ENCODE data around the gene AFTPH. TPM values are rescaled to one million over a fixed set of nuclear protein-coding genes. Genes with fewer than 3 reads are reported as not detected.

Gene AFTPH
- total and polyA plus RNA-seq, 3 donors from 2014 or later: 38.7 to 56.1 (median 43.9) TPM

GRCh38 chr2:64534363-64534762 is 10.2 kb downstream of the AFTPH start:
- Histone ChIP-seq H3K9me3 (no peaks in the 10 kb centered on the region), H3K27ac (no peak overlapping the region), H3K4me1 (no peaks in the 10 kb centered on the region), H3K36me3 (ENCODE audit: low read depth, missing control alignments) (no peaks in the 10 kb centered on the region), H3K27me3 (no peaks in the 10 kb centered on the region), H3K4me3 (no peak overlapping the region)
- intact Hi-C loops (cut with DNase I; ENCODE audit: low total_unique reads): no loop called here
- no peak for DNase-seq
- TF ChIP-seq CTCF (IDR thresholded peaks at IDR 0.05) (no peak), POLR2A (IDR thresholded peaks at IDR 0.05) (no peak)
- 78 to 84% methylated on average over 3 of the region's 3 CpGs for WGBS, 2 donors

DNA sequence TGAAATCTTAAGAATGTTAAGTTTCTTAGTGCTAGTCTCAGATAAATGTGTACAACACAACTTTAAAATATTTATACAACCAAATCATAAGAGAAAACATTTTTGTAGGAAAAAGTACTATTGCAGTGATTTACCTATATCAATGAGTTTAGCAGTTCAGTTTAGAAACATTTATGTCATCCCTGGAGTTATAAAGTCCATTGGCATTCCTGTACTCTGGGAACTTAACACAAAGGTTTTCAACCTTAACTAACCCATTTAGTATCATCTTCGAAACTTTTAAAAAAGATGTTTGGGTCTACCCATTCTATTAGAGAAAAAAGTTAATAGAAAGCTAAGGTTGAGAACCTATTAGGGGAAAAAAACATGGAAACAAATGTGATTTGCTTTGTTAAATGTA is 10.9 kb downstream of the AFTPH start:
- 89 to 96% methylated on average over 1 of the region's 1 CpG for WGBS, 2 donors

GRCh38 chr2:64537991-64538390 is 13.9 kb downstream of the AFTPH start:
- Histone ChIP-seq H3K27ac (no peak overlapping the region), H3K36me3 (ENCODE audit: low read depth, missing control alignments) (no peaks in the 10 kb centered on the region), H3K9me3 (no peaks in the 10 kb centered on the region), H3K4me1 (no peaks in the 10 kb centered on the region), H3K27me3 (no peaks in the 10 kb centered on the region), H3K4me3 (no peak overlapping the region)
- intact Hi-C loops (cut with DNase I; ENCODE audit: low total_unique reads): no loop called here
- DNase-seq: no peak
- WGBS, 2 donors: 93 to 95% methylated on average over 2 of the region's 2 CpGs
- TF ChIP-seq CTCF (IDR thresholded peaks at IDR 0.05) (no peak), POLR2A (IDR thresholded peaks at IDR 0.05) (no peak)

More for the DNA sequence above, 10.9 kb downstream of the AFTPH start:
- no peaks in the 10 kb centered on the region for H3K36me3 ChIP-seq (ENCODE audit: low read depth, missing control alignments)
- TF ChIP-seq CTCF (IDR thresholded peaks at IDR 0.05): no peak
- TF ChIP-seq POLR2A (IDR thresholded peaks at IDR 0.05): no peak
- no peak for DNase-seq
- no peaks in the 10 kb centered on the region for H3K9me3 ChIP-seq
- intact Hi-C loops (cut with DNase I; ENCODE audit: low total_unique reads): no loop called here
- H3K27ac ChIP-seq: no peak overlapping the region
- H3K4me3 ChIP-seq: no peak overlapping the region
- H3K27me3 ChIP-seq: no peaks in the 10 kb centered on the region
- no peaks in the 10 kb centered on the region for H3K4me1 ChIP-seq

DNA sequence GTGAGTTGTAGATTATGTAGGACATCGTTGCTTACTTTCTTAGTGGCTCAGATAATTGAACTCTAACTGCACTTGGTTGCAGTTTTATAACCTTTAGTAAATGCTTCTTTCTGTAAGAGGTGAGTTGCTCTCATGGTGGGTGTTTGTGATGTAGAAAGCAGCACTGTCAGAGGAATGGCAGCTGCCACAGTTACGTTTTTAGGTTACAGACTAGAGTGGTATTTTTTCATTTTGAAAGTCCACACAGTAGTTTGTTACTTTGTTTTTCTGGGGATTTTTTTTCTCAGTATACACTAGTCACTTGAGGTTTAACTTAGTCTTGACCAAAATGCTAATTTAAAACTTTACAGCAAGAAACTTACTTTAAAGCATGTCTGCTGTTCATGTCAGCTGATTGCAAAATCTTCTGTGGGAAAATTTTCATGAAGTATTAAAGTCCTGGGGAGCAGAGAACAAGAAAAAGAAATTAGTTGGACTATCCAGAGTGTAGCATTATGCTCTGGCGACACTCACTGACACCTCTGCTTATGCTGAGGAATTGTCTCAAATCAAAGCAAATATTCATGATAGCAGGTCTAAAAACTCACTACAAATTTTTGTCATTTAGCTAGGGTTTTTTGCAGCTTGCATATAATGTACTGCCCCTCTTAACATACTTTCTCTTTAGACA is 14.8 kb downstream of the AFTPH start:
- Histone ChIP-seq H3K4me3 (no peak overlapping the region), H3K9me3 (no peaks in the 10 kb centered on the region), H3K27ac (no peak overlapping the region), H3K4me1 (no peaks in the 10 kb centered on the region), H3K36me3 (ENCODE audit: low read depth, missing control alignments) (no peaks in the 10 kb centered on the region), H3K27me3 (no peaks in the 10 kb centered on the region)
- TF ChIP-seq POLR2A (IDR thresholded peaks at IDR 0.05) (no peak), CTCF (IDR thresholded peaks at IDR 0.05) (no peak)
- intact Hi-C loops (cut with DNase I; ENCODE audit: low total_unique reads): no loop called here
- no peak for DNase-seq
- WGBS, 2 donors: 77 to 80% methylated on average over 3 of the region's 3 CpGs

DNA sequence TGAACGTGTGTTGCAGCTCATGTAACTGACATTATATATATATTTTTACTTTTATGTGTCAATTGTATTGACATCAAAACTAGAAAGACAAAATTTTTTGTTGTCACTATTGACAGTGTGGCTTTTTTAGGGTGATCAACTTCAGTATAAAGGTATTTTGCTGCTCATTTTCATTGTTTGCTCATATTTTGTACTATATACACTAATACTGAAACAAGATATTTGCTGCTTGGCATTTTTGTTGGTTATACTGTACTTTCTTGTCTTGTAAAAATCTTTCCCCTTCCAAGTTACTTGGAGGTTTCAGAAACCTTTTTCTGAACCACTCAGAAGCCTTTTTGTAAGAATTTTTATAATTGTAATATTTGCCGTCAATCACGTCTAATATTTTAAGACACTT is 16.5 kb downstream of the AFTPH start:
- Histone ChIP-seq H3K4me1 (peaks cover 4% of the 10 kb centered on the region), H3K27ac (no peak overlapping the region), H3K36me3 (ENCODE audit: low read depth, missing control alignments) (no peaks in the 10 kb centered on the region), H3K27me3 (no peaks in the 10 kb centered on the region), H3K4me3 (no peak overlapping the region), H3K9me3 (no peaks in the 10 kb centered on the region)
- intact Hi-C loops (cut with DNase I; ENCODE audit: low total_unique reads): no loop called here
- DNase-seq: no peak
- WGBS, 2 donors: 90 to 93% methylated on average over 3 of the region's 3 CpGs
- TF ChIP-seq POLR2A (IDR thresholded peaks at IDR 0.05) (no peak), CTCF (IDR thresholded peaks at IDR 0.05) (no peak)

Measured in testis (tissue), 3 donors.